Astrocyte of the spinal cord (primary cell): ENCODE results near the gene LSS.

ENCODE experiments used
- DNase-seq: peaks from one replicate; pipeline ENCODE4 v3.0.0; 2011; ENCODE audit warnings: low read depth, low spot score
- H3K4me3 ChIP-seq: 2 replicates; pipeline ENCODE4 v1.5.1; 2011; ENCODE audit warnings: low read depth, mild to moderate bottlenecking, low read length, moderate library complexity
- CTCF ChIP-seq: IDR thresholded peaks from 2 replicates; pipeline ENCODE4 v1.5.1; 2012; ENCODE audit warnings: low read depth, mild to moderate bottlenecking, low read length, inconsistent platforms
- in situ Hi-C: cut with HindIII; loops from 2 replicates; pipeline ENCODE4 v1.10.0; 2017; ENCODE audit warnings: low sequenced_read_pairs

LSS gene

GRCh38 chr21:46190491-46191131 lies 38.0 kb downstream of the LSS start:
- in situ Hi-C loops, result no loop called here
- no peak for DNase-seq
- no peak overlapping the region for H3K4me3 ChIP-seq
- TF ChIP-seq CTCF, result no peak

- in situ Hi-C loops, result no loop called here
- no peak for TF ChIP-seq CTCF
- no peak for DNase-seq
- no peak overlapping the region for H3K4me3 ChIP-seq
Measured at GRCh38 chr21:46189959-46190490, 38.5 kb downstream of the LSS start.

- H3K4me3 ChIP-seq, result no peak overlapping the region
- no peak for TF ChIP-seq CTCF
- in situ Hi-C loops, result no loop called here
- peak; percentile 65 for DNase-seq
Measured at GRCh38 chr21:46189213-46189958, 39.2 kb downstream of the LSS start.

GRCh38 chr21:46188226-46189212 lies 40.1 kb downstream of the LSS start:
- in situ Hi-C loops, result no loop called here
- H3K4me3 ChIP-seq, result no peak overlapping the region
- peak; percentile 51 for DNase-seq
- no peak for TF ChIP-seq CTCF

- TF ChIP-seq CTCF, result no peak
- DNase-seq, result no peak
- in situ Hi-C loops, result no loop called here
- H3K4me3 ChIP-seq, result no peak overlapping the region
Measured at GRCh38 chr21:46187814-46188213, 40.8 kb downstream of the LSS start.

- no peak for TF ChIP-seq CTCF
- in situ Hi-C loops, result no loop called here
- no peak for DNase-seq
- no peak overlapping the region for H3K4me3 ChIP-seq
Measured at GRCh38 chr21:46187261-46187660, 41.3 kb downstream of the LSS start.
